Measurements from ENCODE around the gene CBY1. TPM values are rescaled to one million over a fixed set of nuclear protein-coding genes. Genes with fewer than 3 reads are reported as not detected.

Gene CBY1
- polyA plus RNA-seq, 1 donor, result 38.7 TPM

DNA sequence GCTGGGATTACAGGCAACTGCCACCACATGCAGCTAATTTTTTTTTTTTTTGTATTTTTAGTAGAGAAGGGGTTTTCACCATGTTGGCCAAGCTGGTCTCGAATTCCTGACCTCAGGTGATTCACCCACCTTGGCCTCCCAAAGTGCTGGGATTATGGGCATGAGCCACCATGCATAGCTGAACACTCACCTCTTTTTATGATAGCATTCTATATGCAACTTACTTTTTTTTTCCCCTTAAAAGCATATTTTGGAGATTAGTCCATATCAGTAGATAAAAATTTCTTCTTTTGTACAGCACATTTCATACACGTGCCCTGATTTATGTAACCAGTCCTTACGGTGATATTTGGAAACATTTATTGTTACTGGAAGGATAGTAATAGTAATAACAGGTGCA, 63.9 kb downstream of the CBY1 start:
- H3K9me3 ChIP-seq (ENCODE audit: control insufficient read depth, low read depth, low read length), result no peaks in the 10 kb centered on the region
- no peak overlapping the region for H3K27ac ChIP-seq (ENCODE audit: low read length)
- H3K4me3 ChIP-seq (ENCODE audit: low read length), result no peak overlapping the region
- 87% methylated on average over 2 of the region's 3 CpGs for WGBS (ENCODE audit: insufficient coverage, low lambda C conversion rate)
- H3K36me3 ChIP-seq (ENCODE audit: control insufficient read depth, insufficient read depth, low read length), result peaks cover 73% of the 10 kb centered on the region
- DNase-seq, result no peak
- no peaks in the 10 kb centered on the region for H3K4me1 ChIP-seq (ENCODE audit: control insufficient read depth, insufficient read depth, low read length)
- H3K27me3 ChIP-seq (ENCODE audit: control insufficient read depth, insufficient read depth, low read length), result no peaks in the 10 kb centered on the region

- H3K27me3 ChIP-seq (ENCODE audit: control insufficient read depth, insufficient read depth, low read length), result no peaks in the 10 kb centered on the region
- no peaks in the 10 kb centered on the region for H3K4me1 ChIP-seq (ENCODE audit: control insufficient read depth, insufficient read depth, low read length)
- H3K9me3 ChIP-seq (ENCODE audit: control insufficient read depth, low read depth, low read length), result no peaks in the 10 kb centered on the region
- H3K27ac ChIP-seq (ENCODE audit: low read length), result no peak overlapping the region
- 100% methylated on average over 1 of the region's 7 CpGs for WGBS (ENCODE audit: insufficient coverage, low lambda C conversion rate)
- H3K4me3 ChIP-seq (ENCODE audit: low read length), result no peak overlapping the region
- peaks cover 73% of the 10 kb centered on the region for H3K36me3 ChIP-seq (ENCODE audit: control insufficient read depth, insufficient read depth, low read length)
- DNase-seq, result no peak
These were observed 65.1 kb downstream of the CBY1 start for GRCh38 chr22:38721551-38721950.

Other genes starting within 250 kb of the CBY1 start
- 2.1 TPM for gene KCNJ4, start 201.4 kb upstream of the CBY1 start, polyA plus RNA-seq
- 47.2 TPM for gene KDELR3, start 188.5 kb upstream of the CBY1 start, polyA plus RNA-seq
- 521 TPM for gene DDX17, start 150.3 kb upstream of the CBY1 start, polyA plus RNA-seq
- 1.9 TPM for gene DMC1, start 86.5 kb upstream of the CBY1 start, polyA plus RNA-seq
- 1.4 TPM for gene FAM227A, start 246 bp upstream of the CBY1 start, polyA plus RNA-seq
- 76.8 TPM for gene TOMM22, start 25.3 kb downstream of the CBY1 start, polyA plus RNA-seq
- 77.2 TPM for gene JOSD1, start 44.3 kb downstream of the CBY1 start, polyA plus RNA-seq
- 57.4 TPM for gene GTPBP1, start 49.3 kb downstream of the CBY1 start, polyA plus RNA-seq
- gene SUN2, start 99.4 kb downstream of the CBY1 start, polyA plus RNA-seq, result 66.5 TPM
- 16.8 TPM for gene DNAL4, start 137.5 kb downstream of the CBY1 start, polyA plus RNA-seq
- 9.8 TPM for gene NPTXR, start 187.4 kb downstream of the CBY1 start, polyA plus RNA-seq
- 25.6 TPM for gene CBX6, start 215.6 kb downstream of the CBY1 start, polyA plus RNA-seq

Data from large intestine (tissue), 3 donors.